Measurements from ENCODE around the gene NTNG1.

The NTNG1 gene

DNA sequence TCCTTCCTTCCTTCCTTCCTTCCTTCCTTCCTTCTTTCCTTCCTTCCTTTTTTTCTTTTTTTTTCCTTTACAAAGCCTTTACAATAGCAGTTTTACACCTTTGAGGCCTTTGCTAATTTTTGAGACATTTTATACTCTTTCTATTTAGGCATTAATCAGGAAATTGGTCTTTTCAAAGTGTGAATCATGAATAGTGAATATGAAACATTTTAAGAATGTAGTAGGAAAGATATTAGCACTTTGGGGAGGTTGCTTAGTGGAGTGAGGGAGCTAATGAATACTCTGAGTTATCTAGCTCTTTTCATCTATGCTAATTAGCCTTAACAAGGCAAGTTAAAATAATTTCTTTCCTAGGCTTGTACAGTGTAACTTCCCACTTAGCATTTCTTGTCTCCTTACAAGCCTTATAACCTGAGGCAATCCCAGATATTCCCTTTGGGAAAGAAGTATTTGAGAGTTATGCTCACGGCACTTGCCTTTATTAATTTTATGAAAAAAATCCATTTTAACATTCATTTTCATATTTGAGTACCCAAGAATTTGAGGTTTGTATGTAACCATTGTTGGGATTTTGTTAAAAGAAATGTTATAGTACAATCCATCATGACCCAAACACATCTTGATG lies 122.6 kb downstream of the NTNG1 start:
- no peak for DNase-seq (ENCODE audit: low read depth)

GRCh38 chr1:107264007-107264406 lies 123.2 kb downstream of the NTNG1 start:
- DNase-seq (ENCODE audit: low read depth) = no peak

DNA sequence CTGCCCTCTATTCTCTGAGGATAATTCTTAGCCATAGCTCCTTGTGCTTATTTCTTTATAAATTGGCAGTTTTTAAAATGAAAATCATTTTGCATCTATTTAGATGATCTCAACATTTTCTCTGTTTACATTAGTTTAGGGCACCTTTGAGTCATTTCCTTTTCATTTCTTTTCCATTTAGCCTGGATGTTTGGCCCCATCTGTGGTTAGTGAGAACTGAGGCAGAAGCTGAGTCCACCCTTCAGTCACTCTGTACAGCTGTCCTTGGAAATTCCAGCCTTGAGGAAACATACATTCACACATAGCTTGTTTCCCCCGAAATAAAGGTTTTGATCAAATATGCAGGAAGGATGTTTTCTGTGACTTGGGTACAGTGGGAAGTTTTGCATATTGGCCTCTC lies 123.7 kb downstream of the NTNG1 start:
- DNase-seq (ENCODE audit: low read depth) = peak; percentile 9

DNA sequence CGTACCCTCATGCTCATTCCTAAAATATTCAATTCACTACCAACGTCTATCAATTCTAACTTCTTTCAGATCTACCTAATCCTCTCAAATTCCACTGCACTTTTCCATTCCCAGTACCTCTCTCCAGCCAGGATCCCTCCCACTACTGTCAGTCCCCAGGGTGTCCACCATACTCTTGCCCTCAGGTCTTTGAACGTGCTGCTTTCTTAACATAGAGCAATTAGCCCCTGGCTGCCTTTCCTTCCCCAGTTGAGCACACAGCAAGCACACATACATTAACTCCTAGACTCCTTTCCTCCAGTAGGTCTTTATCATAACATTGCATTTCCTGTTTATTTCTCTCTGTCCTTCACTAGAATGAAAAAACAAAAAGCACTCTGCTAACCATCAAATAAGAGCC lies 126.7 kb downstream of the NTNG1 start:
- no peak for DNase-seq (ENCODE audit: low read depth)

- DNase-seq (ENCODE audit: low read depth) = no peak
Observed at GRCh38 chr1:107272321-107272720, 131.5 kb downstream of the NTNG1 start.

DNA sequence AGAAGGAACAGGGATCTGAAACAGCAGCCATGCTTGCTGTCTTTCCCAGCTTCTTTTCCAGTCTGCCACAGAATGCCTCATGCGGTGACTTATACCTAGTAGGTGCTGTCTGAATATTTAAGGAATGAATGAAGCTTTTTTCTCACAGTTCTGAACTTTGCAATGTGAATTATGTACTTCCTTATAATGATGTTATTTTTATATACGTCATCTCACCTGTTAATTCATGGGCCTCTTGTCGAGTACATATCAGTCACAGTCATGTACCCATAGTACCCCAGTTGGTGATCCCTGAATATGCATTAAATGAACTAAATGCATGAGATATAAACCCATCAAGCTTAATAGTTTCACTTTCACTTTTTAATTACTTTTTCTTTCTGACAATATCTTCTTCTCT lies 132.7 kb downstream of the NTNG1 start:
- no peak for DNase-seq (ENCODE audit: low read depth)

GRCh38 chr1:107274227-107274626 lies 133.4 kb downstream of the NTNG1 start:
- DNase-seq (ENCODE audit: low read depth) = no peak

GRCh38 chr1:107276247-107276646 lies 135.4 kb downstream of the NTNG1 start:
- no peak for DNase-seq (ENCODE audit: low read depth)

GRCh38 chr1:107277022-107277421 lies 136.2 kb downstream of the NTNG1 start:
- peak; percentile 45 for DNase-seq (ENCODE audit: low read depth)

- DNase-seq (ENCODE audit: low read depth) = no peak
Observed at GRCh38 chr1:107286125-107286524, 145.3 kb downstream of the NTNG1 start.

- no peak for DNase-seq (ENCODE audit: low read depth)
Observed at GRCh38 chr1:107291987-107292386, 151.1 kb downstream of the NTNG1 start.

GRCh38 chr1:107293901-107294613 lies 153.2 kb downstream of the NTNG1 start:
- DNase-seq (ENCODE audit: low read depth) = no peak

DNA sequence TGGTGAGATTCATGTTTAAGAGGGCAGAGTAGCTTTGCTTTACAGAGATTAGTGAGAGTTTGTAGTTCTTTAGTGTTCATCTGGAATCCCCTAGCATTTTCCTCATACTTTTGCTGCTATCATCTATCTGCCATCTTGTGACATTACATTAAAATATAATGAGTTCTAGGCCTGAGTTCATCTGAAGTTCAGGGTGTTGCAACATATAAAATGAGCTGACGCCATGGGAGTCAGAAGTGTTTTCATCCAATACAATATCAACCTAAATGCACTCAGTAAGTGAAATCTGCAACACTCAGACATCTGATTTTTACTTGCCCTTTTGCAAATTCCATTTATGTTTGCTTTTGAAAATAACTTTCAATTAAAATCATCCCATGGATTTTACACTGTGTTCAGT lies 153.8 kb downstream of the NTNG1 start:
- DNase-seq (ENCODE audit: low read depth) = no peak

- DNase-seq (ENCODE audit: low read depth) = no peak
Observed at GRCh38 chr1:107297681-107298080, 156.8 kb downstream of the NTNG1 start.

DNA sequence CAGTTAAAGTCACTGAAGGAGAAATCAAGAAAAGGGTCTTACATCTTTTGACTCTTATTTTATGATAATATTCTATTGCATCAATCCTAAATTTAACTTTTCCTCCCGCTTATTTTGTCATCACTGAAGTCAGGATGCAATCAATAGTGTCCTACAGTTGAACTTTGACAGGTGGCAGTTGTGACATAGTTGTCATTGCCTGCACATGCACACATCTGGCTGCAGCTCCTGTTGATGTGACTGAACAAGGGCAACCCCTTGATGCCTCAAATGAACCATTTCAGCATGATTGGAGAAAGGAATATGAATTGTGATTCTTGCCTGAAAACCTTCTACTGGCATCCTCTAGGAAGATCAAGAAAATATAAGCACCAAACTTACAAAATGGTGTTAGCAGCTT lies 157.7 kb downstream of the NTNG1 start:
- no peak for DNase-seq (ENCODE audit: low read depth)

DNA sequence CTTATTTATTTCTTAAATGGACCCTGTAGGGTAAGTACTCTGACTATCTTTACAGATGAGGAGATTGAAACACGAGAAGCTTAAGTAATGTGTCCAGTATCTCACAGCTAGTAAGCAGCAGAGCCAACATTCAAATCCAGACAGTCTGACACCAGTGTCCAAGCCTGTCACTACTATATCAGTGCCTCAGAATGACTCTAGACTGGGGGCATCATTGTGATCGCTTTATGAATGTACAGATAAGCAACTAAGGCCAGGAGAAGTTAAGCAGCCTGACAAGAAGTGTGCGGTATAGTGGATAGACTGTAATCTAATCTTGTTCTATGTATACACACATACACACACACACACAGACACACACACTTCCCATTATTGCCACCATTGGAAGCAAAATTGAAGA lies 158.7 kb downstream of the NTNG1 start:
- no peak for DNase-seq (ENCODE audit: low read depth)

DNA sequence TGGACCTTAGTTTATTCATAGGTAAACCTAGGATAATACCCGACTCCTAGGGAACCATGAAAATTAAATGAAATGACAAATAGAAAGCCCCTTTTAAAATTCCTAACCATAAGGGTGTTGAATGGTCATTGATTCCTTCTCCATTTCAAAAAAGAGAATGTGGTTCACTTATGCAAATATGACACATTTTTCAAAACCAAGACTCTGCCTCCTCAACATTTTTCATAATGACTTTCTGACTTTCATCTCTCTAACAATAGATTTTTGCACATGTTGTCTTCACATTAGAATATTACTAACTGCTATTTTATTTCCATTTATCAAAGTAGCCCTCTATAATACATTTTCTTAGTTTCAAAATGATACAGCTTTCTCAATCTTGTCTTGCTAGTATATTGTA lies 169.1 kb downstream of the NTNG1 start:
- no peak for DNase-seq (ENCODE audit: low read depth)

DNA sequence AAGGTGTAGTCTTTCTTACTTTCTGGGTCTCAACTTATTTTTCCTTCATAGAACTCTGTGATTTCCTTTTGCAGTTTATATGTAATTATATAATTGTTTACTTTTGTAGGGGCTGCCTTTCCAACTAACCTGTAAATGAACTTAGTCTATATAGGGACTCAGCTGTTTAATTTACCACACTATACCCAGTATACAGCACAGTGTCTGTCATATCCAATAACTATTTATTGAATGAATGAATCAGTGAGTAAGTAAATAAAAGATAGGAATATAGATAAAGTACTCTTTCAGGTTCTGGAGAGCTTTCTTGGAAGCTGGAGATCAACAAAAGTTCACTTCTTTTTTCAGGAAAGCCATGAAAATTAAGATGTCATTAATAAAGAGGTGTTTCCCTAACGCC lies 174.8 kb downstream of the NTNG1 start:
- DNase-seq (ENCODE audit: low read depth) = no peak

DNA sequence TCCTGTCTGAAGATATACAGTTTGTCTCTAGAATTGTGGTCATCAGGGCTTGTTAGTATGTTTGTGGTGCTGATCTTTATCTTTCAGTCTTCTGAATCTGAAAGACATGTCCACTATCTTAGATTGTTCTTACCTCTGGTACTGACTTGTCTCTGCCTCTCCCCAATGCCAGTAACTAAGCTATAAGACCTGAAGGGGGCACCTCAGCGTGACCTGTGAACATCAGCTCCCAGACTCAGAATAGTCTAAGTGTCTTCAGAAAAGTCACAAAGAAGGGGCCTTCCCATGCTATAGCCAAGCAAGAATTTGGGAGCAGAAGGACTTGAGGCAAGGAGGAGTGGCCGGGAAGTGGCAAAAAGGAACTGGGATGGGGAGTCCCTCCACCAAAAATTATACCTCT lies 178.1 kb downstream of the NTNG1 start:
- no peak for DNase-seq (ENCODE audit: low read depth)

DNA sequence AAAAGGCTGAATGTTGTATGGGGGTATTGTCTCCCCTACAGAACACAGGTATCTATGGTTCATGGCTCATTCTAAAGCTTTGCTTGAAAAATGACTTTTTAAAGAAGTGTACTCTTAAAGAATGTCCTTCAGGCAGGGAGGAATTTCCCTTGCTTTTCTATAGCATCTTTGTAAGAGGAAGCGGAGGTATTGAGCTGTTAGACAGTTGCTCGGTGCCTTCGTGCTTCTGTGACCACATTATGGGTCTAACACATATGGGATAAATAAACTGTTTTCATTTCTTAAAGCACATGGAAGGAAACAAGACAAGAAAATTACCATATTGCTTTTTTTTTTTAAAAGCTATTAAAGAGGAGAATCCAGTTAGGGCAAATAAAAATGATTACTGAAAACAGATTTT lies 182.9 kb downstream of the NTNG1 start:
- no peak for DNase-seq (ENCODE audit: low read depth)

- no peak for DNase-seq (ENCODE audit: low read depth)
Observed at GRCh38 chr1:107326824-107327445, 186.1 kb downstream of the NTNG1 start.

- no peak for DNase-seq (ENCODE audit: low read depth)
Observed at GRCh38 chr1:107327446-107327845, 186.6 kb downstream of the NTNG1 start.

DNA sequence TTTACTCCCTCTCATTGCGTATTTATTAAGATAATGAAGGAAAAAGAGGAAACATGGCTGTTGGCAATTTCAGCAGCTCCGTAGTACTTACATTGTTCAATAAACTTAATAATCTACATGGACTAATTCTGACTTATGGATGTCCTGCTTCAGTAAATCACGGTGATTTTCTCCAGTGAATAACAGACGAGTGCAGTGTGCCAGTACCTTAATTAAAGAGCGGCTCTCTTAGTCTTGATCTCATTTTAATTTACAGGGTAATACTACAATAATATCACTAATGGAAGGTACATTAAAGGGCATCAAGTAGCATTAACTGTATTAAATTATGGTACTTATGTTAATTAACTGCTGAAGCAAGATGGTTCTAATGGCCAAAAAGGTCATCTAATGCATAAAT lies 187.2 kb downstream of the NTNG1 start:
- no peak for DNase-seq (ENCODE audit: low read depth)

GRCh38 chr1:107339775-107340174 lies 198.9 kb downstream of the NTNG1 start:
- no peak for DNase-seq (ENCODE audit: low read depth)

Measured in EH (cell line).